AG09319 (cell line): ENCODE data around the gene SNRK.

ENCODE experiments used
- DNase-seq: peaks from one replicate; pipeline ENCODE4 v3.0.0-alpha.2; 2010; ENCODE audit warnings: low read depth; ENCODE audit errors: extremely low read depth
- TF ChIP-seq, protein P1 (sequence below): IDR thresholded peaks from 2 replicates; pipeline ENCODE4 v1.5.1; 2011; ENCODE audit warnings: low read depth, mild to moderate bottlenecking, inconsistent platforms, low read length, moderate library complexity

Gene SNRK

DNA sequence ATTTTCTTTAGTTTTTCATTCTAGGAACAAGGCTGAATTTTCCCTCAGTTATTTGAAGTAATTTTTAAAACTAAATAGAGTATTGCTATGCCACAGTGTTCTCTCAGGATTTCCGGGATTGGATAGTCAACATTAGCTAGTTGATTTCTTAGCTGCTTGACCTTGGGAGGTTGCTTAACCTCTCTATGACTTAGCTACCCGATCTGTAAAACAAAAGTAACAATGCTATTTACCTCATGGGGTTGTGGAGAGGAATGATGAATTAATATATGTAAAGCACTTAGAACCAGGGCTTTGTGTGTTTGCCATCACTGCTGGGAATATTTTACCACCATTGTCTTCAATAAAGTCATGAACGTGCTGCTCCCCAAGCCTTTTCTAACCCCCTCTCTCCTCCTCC, 57.5 kb downstream of the SNRK start:
- TF ChIP-seq, protein P1, sequence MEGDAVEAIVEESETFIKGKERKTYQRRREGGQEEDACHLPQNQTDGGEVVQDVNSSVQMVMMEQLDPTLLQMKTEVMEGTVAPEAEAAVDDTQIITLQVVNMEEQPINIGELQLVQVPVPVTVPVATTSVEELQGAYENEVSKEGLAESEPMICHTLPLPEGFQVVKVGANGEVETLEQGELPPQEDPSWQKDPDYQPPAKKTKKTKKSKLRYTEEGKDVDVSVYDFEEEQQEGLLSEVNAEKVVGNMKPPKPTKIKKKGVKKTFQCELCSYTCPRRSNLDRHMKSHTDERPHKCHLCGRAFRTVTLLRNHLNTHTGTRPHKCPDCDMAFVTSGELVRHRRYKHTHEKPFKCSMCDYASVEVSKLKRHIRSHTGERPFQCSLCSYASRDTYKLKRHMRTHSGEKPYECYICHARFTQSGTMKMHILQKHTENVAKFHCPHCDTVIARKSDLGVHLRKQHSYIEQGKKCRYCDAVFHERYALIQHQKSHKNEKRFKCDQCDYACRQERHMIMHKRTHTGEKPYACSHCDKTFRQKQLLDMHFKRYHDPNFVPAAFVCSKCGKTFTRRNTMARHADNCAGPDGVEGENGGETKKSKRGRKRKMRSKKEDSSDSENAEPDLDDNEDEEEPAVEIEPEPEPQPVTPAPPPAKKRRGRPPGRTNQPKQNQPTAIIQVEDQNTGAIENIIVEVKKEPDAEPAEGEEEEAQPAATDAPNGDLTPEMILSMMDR, result no peak
- no peak for DNase-seq

DNA sequence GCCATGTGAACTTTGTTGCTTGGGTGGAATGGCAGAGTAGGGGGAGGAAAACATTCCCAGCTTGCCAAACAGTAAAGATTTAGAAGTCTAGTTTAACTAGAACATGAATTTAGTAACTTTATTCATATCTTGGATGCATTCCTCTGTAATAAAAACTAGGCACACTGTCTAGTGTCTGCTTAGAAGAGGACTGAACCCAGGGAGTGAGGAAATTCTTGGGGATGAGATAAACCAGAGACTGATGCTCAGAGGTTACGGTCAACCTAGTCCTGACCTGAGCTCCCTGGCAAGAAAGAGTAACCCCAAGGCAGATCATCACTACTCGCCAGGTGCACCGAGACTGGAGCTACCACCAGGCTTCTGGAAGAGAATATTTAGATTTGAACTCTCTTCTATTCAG, 58.2 kb downstream of the SNRK start:
- TF ChIP-seq, protein P1, result no peak
- DNase-seq, result no peak

DNA sequence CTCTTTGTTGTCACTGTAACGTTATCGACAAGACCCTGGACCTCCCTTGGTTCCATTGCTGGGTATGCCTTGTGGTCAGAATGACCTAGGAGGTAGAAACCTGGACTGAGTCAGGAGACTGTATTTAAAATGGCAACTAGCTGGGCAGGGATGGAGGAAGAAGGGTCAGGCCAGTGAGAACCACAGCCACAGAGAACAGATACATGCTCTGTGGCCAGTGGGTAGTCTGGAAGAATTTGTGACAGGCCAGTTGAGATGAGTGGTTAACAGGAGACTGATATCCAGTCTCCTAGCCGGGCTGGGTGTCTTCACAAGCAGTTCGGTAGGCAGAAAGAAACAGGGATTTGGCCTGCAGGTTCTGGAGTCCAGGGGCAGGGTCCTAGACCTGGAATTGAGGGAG, 58.9 kb downstream of the SNRK start:
- TF ChIP-seq, protein P1, result no peak
- no peak for DNase-seq

DNA sequence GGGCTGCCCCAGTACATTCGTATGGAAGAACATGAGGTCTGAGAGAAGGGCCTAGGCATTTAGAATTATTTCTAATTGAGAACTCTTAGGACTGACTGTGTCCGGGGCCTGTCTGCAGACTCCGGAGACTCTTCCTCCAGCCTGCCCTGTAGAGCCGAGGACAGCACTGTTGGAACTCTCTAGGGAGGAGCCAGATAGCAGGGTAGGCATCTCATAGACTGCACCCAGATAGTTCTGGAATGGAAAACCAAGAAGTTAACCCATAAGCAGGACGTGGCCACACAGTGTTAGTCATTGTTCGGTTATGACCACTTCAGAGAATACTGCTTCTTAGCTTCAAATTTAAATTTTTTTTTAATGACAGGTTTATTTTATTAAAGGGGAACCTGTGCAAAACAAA, 59.5 kb downstream of the SNRK start:
- no peak for DNase-seq
- TF ChIP-seq, protein P1, result no peak

DNA sequence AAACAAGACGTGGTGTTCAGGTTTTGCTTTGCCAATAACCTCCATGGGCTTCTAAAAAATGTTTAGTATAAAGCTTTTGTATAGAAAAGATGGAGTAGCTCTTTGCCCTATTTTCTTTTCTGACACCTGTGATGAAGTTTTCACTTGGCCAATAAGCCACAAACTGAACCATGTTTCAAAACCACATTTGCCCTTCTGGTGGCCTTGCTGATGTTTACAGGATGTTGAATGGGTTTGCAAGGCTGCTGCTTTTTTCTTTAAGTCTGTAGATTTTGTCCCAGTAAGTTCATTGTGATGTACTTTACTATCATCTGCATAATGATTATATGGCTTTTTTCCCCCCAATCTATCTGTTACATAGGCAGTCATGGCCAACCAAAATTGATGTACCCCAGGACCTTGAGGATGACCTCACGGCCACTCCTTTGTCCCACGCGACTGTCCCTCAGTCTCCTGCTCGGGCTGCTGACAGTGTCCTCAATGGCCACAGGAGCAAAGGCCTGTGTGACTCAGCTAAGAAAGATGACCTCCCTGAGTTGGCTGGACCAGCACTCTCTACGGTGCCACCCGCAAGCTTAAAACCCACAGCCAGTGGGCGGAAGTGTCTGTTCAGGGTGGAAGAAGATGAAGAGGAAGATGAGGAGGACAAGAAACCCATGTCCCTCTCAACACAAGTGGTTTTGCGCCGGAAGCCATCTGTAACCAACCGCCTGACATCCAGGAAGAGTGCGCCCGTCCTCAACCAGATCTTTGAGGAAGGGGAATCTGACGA, 60.8 kb downstream of the SNRK start:
- TF ChIP-seq, protein P1, result no peak
- DNase-seq, result no peak

DNA sequence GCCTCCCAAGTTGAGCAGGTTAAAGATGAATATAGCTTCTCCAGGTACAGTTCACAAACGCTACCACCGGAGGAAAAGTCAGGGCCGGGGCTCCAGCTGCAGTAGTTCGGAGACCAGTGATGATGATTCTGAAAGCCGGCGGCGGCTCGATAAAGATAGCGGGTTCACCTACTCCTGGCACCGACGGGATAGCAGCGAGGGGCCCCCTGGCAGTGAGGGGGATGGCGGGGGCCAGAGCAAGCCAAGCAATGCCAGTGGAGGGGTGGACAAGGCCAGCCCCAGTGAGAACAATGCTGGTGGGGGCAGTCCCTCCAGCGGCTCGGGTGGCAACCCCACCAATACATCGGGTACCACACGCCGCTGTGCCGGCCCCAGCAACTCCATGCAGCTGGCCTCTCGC, 61.4 kb downstream of the SNRK start:
- no peak for DNase-seq
- TF ChIP-seq, protein P1, result no peak

DNA sequence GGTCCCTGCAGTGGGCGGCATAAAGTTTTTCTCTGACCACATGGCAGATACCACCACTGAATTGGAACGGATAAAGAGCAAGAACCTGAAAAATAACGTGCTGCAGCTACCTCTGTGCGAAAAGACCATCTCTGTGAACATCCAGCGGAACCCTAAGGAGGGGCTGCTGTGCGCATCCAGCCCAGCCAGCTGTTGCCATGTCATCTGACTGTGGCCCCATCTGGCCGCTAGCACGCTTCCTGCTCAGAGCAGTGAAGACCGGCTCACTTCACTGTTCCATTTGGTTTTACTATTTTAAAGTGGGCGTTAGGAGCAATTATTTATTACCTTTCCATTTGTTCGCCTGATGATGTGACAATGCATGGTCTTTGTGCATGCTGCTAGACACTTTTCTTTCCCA, 62.0 kb downstream of the SNRK start:
- TF ChIP-seq, protein P1, result no peak
- no peak for DNase-seq
